NT2/D1 (cell line): Measurements from ENCODE around the gene TSHZ3.

Experiments
- SUZ12 ChIP-seq: IDR thresholded peaks from 2 replicates; pipeline ENCODE4 v1.6.1; 2011; ENCODE audit not compliant: insufficient read length, insufficient read depth; ENCODE audit errors: extremely low read depth
- YY1 ChIP-seq: IDR thresholded peaks from 2 replicates; pipeline ENCODE4 v1.6.1; 2011; ENCODE audit not compliant: insufficient read length, insufficient read depth
- ZNF274 ChIP-seq: IDR thresholded peaks from 2 replicates; pipeline ENCODE4 v1.6.1; 2011; ENCODE audit warnings: mild to moderate bottlenecking, low read depth, low read length

DNA sequence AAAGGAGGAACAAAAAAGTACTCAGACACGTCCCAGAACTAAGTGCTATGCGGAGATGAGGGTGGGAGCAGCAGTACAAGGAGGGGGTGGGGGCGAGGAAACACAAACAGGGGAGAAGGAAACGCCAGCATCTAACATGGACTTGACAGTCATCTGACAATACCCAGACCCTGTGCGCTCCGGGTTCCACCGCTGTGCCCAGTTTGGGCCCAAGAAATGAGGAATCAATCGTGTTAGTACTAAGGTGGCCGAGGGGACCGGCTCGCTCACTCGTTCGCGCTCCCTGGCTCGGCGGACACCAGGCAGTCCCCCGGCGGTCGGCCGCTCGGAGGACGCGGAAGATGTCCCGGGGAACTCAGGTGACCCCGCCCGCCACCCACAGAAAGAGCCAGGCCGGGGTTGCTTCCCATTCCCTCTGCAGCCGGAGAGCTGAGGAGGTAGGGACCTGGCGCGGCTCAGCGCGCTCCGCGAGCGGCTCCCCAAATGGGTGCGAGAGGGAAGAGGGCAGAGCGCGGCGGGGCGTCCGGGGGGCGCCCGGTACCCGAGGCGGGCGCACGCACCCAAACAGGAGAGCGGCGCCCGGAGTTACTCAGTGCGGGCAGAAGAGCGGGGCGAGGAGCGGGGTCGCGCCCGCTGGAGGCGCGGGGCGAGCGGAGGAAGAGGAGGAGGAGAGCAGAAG is 616 bp downstream of the TSHZ3 start:
- TF ChIP-seq SUZ12: no peak
- no peak for TF ChIP-seq YY1
- TF ChIP-seq ZNF274: no peak
